Memory B cell (primary cell): Measurements from ENCODE around the gene SYT6.

Source experiments
- ATAC-seq: fragments of 150-1000 bp; cut with Tn5 transposase; 2 replicates; pipeline ENCODE4 v1.10.0; 2021; ENCODE audit warnings: low read depth, mild to moderate bottlenecking, moderate library complexity
- DNase-seq, 2 donors: peaks; one replicate each; pipeline ENCODE4 v3.0.0; 2022; ENCODE audit warnings: low spot score in 2 of 2
- H3K27ac Mint-ChIP-seq: one replicate; pipeline ENCODE4 v1.8.0; 2022; ENCODE audit warnings: mild to moderate bottlenecking, moderate library complexity, mixed read lengths
- H3K27me3 Mint-ChIP-seq: one replicate; pipeline ENCODE4 v1.8.0; 2022; ENCODE audit warnings: mixed read lengths
- H3K36me3 Mint-ChIP-seq: one replicate; pipeline ENCODE4 v1.8.0; 2022; ENCODE audit warnings: mild to moderate bottlenecking, mixed read lengths
- H3K4me1 Mint-ChIP-seq: one replicate; pipeline ENCODE4 v1.8.0; 2022; ENCODE audit warnings: mixed read lengths
- H3K4me3 Mint-ChIP-seq: one replicate; pipeline ENCODE4 v1.8.0; 2022; ENCODE audit warnings: mild to moderate bottlenecking, moderate library complexity, mixed read lengths
- H3K9me3 Mint-ChIP-seq: one replicate; pipeline ENCODE4 v1.8.0; 2022; ENCODE audit warnings: mixed read lengths

Gene SYT6

GRCh38 chr1:114145504-114146151 is 8.0 kb downstream of the SYT6 start:
- H3K9me3 Mint-ChIP-seq = no peaks in the 10 kb centered on the region
- H3K27me3 Mint-ChIP-seq = peaks cover 13% of the 10 kb centered on the region
- no peak overlapping the region for H3K4me3 Mint-ChIP-seq
- no peak overlapping the region for H3K27ac Mint-ChIP-seq
- ATAC-seq = no peak
- H3K4me1 Mint-ChIP-seq = no peaks in the 10 kb centered on the region
- DNase-seq = no peak
- no peaks in the 10 kb centered on the region for H3K36me3 Mint-ChIP-seq

- Mint-ChIP-seq H3K9me3 (no peaks in the 10 kb centered on the region), H3K27ac (no peak overlapping the region), H3K4me1 (no peaks in the 10 kb centered on the region), H3K36me3 (no peaks in the 10 kb centered on the region), H3K4me3 (no peak overlapping the region), H3K27me3 (peaks cover 9% of the 10 kb centered on the region)
- ATAC-seq = no peak
- DNase-seq = no peak
Observed at GRCh38 chr1:114144016-114144415, 9.7 kb downstream of the SYT6 start.

- Mint-ChIP-seq H3K36me3 (no peaks in the 10 kb centered on the region), H3K9me3 (no peaks in the 10 kb centered on the region), H3K27me3 (peaks cover 9% of the 10 kb centered on the region), H3K27ac (no peak overlapping the region), H3K4me1 (no peaks in the 10 kb centered on the region), H3K4me3 (no peak overlapping the region)
- no peak for ATAC-seq
- no peak for DNase-seq
Observed at GRCh38 chr1:114139540-114139939, 14.1 kb downstream of the SYT6 start.

DNA sequence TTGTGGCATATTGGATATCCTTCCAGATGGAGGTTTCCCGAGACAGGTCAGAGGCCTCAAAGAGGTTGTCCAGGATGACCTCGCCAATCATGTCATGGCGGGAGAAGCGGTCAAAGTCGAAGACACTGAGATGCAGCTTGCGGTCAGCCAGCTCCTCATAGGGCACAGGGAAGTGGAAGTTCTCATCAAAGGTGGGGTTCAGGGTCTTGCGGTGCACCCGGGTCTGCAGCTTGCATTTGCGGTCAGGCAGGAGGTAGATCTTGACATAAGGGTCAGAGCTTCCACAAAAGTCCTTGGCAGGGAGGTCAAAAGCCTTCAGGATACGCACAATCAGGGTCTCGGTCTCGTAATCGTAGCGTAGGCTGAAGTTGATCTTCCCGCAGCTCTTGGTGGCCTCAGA is 16.2 kb downstream of the SYT6 start:
- Mint-ChIP-seq H3K27me3 (peaks cover 16% of the 10 kb centered on the region), H3K9me3 (no peaks in the 10 kb centered on the region), H3K4me1 (peaks cover 2% of the 10 kb centered on the region), H3K27ac (no peak overlapping the region), H3K36me3 (no peaks in the 10 kb centered on the region), H3K4me3 (no peak overlapping the region)
- no peak for DNase-seq
- ATAC-seq = no peak

DNA sequence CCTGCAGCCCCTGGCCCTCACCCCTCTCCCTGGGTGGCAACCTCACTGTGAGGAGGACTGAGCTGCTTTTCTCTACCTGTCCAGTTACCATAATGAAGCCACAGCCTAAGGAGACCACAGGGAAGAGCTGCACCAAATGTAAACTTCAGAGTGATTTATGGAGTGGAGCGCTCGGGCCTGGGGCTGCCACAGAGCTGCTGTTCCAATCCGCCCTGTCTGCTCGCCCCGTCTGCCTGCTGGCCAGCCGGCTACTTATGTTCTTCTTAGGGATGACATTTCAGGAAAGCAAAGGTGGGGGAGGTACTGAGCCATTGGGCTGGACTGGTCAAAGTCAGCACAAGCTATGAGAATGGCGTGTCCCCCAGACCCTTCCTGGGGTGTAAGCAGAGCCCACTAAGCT is 17.9 kb downstream of the SYT6 start:
- H3K27ac Mint-ChIP-seq = no peak overlapping the region

GRCh38 chr1:114134518-114134917 is 19.2 kb downstream of the SYT6 start:
- peaks cover 5% of the 10 kb centered on the region for H3K4me1 Mint-ChIP-seq
- H3K27ac Mint-ChIP-seq = no peak overlapping the region
- ATAC-seq (no peak), DNase-seq (no peak)
- no peaks in the 10 kb centered on the region for H3K36me3 Mint-ChIP-seq
- peaks cover 24% of the 10 kb centered on the region for H3K27me3 Mint-ChIP-seq
- H3K4me3 Mint-ChIP-seq = no peak overlapping the region
- peaks cover 1% of the 10 kb centered on the region for H3K9me3 Mint-ChIP-seq

More for the DNA sequence above, 17.9 kb downstream of the SYT6 start:
- DNase-seq (no peak), ATAC-seq (no peak)
- H3K4me3 Mint-ChIP-seq = no peak overlapping the region
- H3K36me3 Mint-ChIP-seq = no peaks in the 10 kb centered on the region
- H3K27me3 Mint-ChIP-seq = peaks cover 18% of the 10 kb centered on the region
- peaks cover 5% of the 10 kb centered on the region for H3K4me1 Mint-ChIP-seq
- H3K9me3 Mint-ChIP-seq = no peaks in the 10 kb centered on the region

DNA sequence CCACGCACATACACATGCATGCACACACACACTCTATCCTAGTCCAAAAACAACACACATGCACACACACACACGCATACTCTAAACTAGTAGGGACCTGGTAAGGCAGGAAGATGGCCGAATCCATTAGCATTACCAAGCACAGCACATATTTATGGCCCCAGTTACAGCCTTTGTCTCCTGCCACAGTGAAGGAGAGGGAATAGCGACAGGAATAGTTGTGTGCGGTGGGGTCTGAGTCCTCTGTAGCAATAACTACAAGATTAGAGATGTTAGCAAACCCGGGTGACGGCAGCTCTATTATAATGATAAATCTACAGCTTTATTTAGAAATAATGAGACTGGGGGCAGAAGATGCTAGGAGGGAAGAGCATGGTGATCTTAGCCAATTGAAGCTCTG is 20.5 kb downstream of the SYT6 start:
- H3K4me1 Mint-ChIP-seq = peaks cover 5% of the 10 kb centered on the region
- H3K27me3 Mint-ChIP-seq = peaks cover 29% of the 10 kb centered on the region
- peaks cover 1% of the 10 kb centered on the region for H3K9me3 Mint-ChIP-seq
- no peak for ATAC-seq
- no peak overlapping the region for H3K4me3 Mint-ChIP-seq
- DNase-seq = no peak
- no peak overlapping the region for H3K27ac Mint-ChIP-seq
- no peaks in the 10 kb centered on the region for H3K36me3 Mint-ChIP-seq

DNA sequence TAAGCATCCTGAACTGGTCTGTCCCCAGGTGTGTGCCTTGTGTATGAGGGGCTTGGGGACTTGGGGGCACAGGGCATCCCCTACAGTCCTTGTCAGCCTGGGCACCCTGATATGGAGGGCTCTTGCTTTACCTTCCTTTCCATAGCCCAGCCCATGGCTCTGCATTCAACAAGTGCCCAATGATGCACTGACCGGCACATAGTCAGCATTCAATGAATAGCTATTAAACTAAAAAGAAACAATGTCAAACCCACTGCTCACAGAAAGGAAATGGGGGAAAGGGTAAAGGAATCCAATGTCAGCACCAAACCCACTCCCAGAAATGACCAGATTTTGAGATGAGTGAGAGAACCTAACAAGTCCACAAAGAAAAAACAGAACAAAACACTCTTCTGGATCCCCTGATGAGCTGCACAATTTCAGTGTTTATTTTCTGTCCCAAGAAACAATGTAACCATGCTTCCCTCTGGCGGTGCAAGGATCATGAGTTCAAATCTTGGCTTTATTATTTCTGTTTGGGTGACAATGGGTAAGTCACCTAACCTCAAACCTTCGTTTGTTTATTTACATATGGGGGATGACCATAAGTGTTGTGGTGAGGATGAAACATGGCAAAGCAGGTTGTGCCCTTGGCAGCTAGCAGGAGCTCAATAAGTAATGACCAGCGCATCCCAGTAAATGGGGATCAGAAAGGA is 22.0 kb downstream of the SYT6 start:
- H3K36me3 Mint-ChIP-seq = no peaks in the 10 kb centered on the region
- DNase-seq (no peak), ATAC-seq (no peak)
- peaks cover 27% of the 10 kb centered on the region for H3K27me3 Mint-ChIP-seq
- peaks cover 1% of the 10 kb centered on the region for H3K9me3 Mint-ChIP-seq
- no peak overlapping the region for H3K27ac Mint-ChIP-seq
- no peak overlapping the region for H3K4me3 Mint-ChIP-seq
- H3K4me1 Mint-ChIP-seq = peaks cover 5% of the 10 kb centered on the region

- peaks cover 27% of the 10 kb centered on the region for H3K27me3 Mint-ChIP-seq
- H3K4me3 Mint-ChIP-seq = no peak overlapping the region
- peaks cover 10% of the 10 kb centered on the region for H3K4me1 Mint-ChIP-seq
- DNase-seq = no peak
- peaks cover 1% of the 10 kb centered on the region for H3K9me3 Mint-ChIP-seq
- no peaks in the 10 kb centered on the region for H3K36me3 Mint-ChIP-seq
- ATAC-seq = no peak
- no peak overlapping the region for H3K27ac Mint-ChIP-seq
Observed at GRCh38 chr1:114130846-114131525, 22.7 kb downstream of the SYT6 start.

GRCh38 chr1:114130213-114130612 is 23.5 kb downstream of the SYT6 start:
- H3K4me1 Mint-ChIP-seq = peaks cover 10% of the 10 kb centered on the region
- peaks cover 1% of the 10 kb centered on the region for H3K9me3 Mint-ChIP-seq
- H3K4me3 Mint-ChIP-seq = no peak overlapping the region
- peaks cover 24% of the 10 kb centered on the region for H3K27me3 Mint-ChIP-seq
- ATAC-seq = no peak
- no peak for DNase-seq
- H3K36me3 Mint-ChIP-seq = no peaks in the 10 kb centered on the region
- H3K27ac Mint-ChIP-seq = no peak overlapping the region

DNA sequence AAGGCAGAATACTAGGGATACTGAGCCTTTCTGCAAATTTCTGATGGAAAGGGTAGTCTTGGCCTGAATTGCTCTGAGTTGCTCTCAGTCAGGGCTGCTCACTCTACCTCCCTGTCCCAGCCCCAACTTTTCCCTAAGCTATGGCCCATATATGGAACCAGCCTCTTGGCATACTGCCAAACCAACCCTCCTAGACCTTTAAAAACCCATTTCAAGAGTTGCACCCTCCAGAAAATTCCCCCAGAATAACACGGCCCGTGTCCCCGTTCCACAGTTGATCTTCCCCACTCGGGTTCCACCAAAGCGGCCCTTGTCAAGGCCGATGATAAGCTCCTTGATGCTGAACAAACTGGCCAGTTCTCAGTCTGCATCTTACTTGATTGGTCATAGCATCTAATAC is 25.4 kb downstream of the SYT6 start:
- Mint-ChIP-seq H3K4me3 (no peak overlapping the region), H3K27me3 (peaks cover 24% of the 10 kb centered on the region), H3K27ac (no peak overlapping the region), H3K4me1 (peaks cover 10% of the 10 kb centered on the region), H3K9me3 (peaks cover 1% of the 10 kb centered on the region), H3K36me3 (no peaks in the 10 kb centered on the region)
- no peak for DNase-seq
- ATAC-seq = no peak

- ATAC-seq (no peak), DNase-seq (no peak)
- Mint-ChIP-seq H3K36me3 (no peaks in the 10 kb centered on the region), H3K4me1 (peaks cover 8% of the 10 kb centered on the region), H3K27ac (no peak overlapping the region), H3K4me3 (no peak overlapping the region), H3K9me3 (peaks cover 1% of the 10 kb centered on the region), H3K27me3 (peaks cover 18% of the 10 kb centered on the region)
Observed at GRCh38 chr1:114126261-114127095, 27.2 kb downstream of the SYT6 start.

DNA sequence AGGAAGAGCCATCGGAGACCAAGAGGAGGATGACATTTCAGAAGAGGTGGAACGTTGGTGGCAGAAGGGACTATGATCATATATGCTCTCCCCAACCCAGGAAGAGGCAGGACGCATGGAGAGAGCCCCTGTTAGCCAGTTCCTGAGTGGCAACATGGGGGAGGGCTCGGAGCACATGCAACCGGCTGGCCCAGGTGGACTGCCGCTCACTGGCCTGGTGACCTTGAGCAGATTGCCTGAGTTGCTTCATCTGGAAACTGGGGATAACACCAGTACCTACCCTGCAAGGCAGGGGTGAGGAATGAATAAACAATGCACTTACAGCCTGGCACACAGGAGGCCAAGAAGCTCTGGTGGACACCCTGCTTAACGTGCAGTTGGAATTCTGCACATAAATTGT is 29.0 kb downstream of the SYT6 start:
- no peak overlapping the region for H3K4me3 Mint-ChIP-seq
- H3K9me3 Mint-ChIP-seq = no peaks in the 10 kb centered on the region
- H3K36me3 Mint-ChIP-seq = no peaks in the 10 kb centered on the region
- peaks cover 5% of the 10 kb centered on the region for H3K4me1 Mint-ChIP-seq
- DNase-seq (no peak), ATAC-seq (no peak)
- no peak overlapping the region for H3K27ac Mint-ChIP-seq
- peaks cover 18% of the 10 kb centered on the region for H3K27me3 Mint-ChIP-seq
